A673 (cell line): Measurements from ENCODE around the gene RHBDD2. TPM values are rescaled to one million over a fixed set of nuclear protein-coding genes. Genes with fewer than 3 reads are reported as not detected.

Experiments used
- BruUV-seq: library from RNA; stranded (reverse); fragments of 400-500 nt; replicated peaks from 2 replicates; lab custom pipeline; 2021; lab: Mats Ljungman, UMichigan
- CTCF ChIA-PET: fragments of 300-600 bp; sonication (Branson Sonifier 250); formaldehyde crosslinking; loops from one replicate; lab custom pipeline; 2022; ENCODE audit warnings: antibody characterized with exemption; lab: Charles Lee
- POLR2A ChIA-PET: fragments of 300-600 bp; sonication (Branson Sonifier 250); formaldehyde crosslinking; loops from one replicate; lab custom pipeline; 2022; ENCODE audit warnings: antibody characterized with exemption; ENCODE audit not compliant: low non-redundant PET; lab: Charles Lee
- DNase-seq: peaks from one replicate; pipeline ENCODE4 v3.0.0-alpha.2; 2015; ENCODE audit warnings: low spot score
- H3K27ac ChIP-seq: fragments of 200-600 bp; sonication (generic); 2 replicates; pipeline ENCODE4 v1.5.1; 2016; ENCODE audit warnings: mixed run types, low read depth, mild to moderate bottlenecking, mixed read lengths, antibody characterized with exemption, low read length; ENCODE audit not compliant: poor library complexity, severe bottlenecking
- H3K27me3 ChIP-seq: fragments of 200-600 bp; sonication (generic); replicated peaks from 2 replicates; pipeline ENCODE4 v1.6.1; 2017; ENCODE audit warnings: mixed run types, low read depth, mild to moderate bottlenecking, mixed read lengths, antibody characterized with exemption, low read length; ENCODE audit not compliant: insufficient read depth, poor library complexity
- H3K36me3 ChIP-seq: fragments of 200-600 bp; sonication (generic); 2 replicates; pipeline ENCODE4 v1.6.1; 2016; ENCODE audit warnings: mixed run types, mild to moderate bottlenecking, mixed read lengths, antibody characterized with exemption, low read length; ENCODE audit not compliant: insufficient read depth, poor library complexity, severe bottlenecking
- H3K4me1 ChIP-seq: fragments of 200-600 bp; sonication (generic); 2 replicates; pipeline ENCODE4 v1.6.1; 2017; ENCODE audit warnings: mixed run types, mild to moderate bottlenecking, mixed read lengths, antibody characterized with exemption, low read length; ENCODE audit not compliant: insufficient read depth, poor library complexity, severe bottlenecking
- H3K4me3 ChIP-seq: fragments of 200-600 bp; sonication (generic); 2 replicates; pipeline ENCODE4 v1.5.1; 2016; ENCODE audit warnings: low read depth, mixed run types, mild to moderate bottlenecking, mixed read lengths, low read length; ENCODE audit not compliant: poor library complexity, severe bottlenecking
- H3K9me3 ChIP-seq: fragments of 200-600 bp; sonication (generic); 2 replicates; pipeline ENCODE4 v1.6.1; 2016; ENCODE audit warnings: mixed run types, low read depth, mild to moderate bottlenecking, mixed read lengths, antibody characterized with exemption, low read length; ENCODE audit not compliant: poor library complexity, severe bottlenecking
- EZH2 ChIP-seq: fragments of 200-600 bp; sonication (generic); IDR thresholded peaks from 2 replicates; pipeline ENCODE4 v1.6.1; 2017; ENCODE audit warnings: borderline replicate concordance, low read depth, mild to moderate bottlenecking, mixed read lengths, antibody characterized with exemption, low read length; ENCODE audit not compliant: poor library complexity, severe bottlenecking
- intact Hi-C: fragments of 100-400 bp; cut with micrococcal nuclease; formaldehyde crosslinking; loops from one replicate; pipeline ENCODE4 v1.10.0; 2022; ENCODE audit not compliant: unreplicated experiment
- total RNA-seq: library from RNA; stranded (reverse); gene quantifications from 2 replicates; pipeline ENCODE4 v1.2.3, GENCODE V29; 2021
- TF ChIP-seq, protein P1 (sequence below): fragments of 300-800, 200-600 bp; sonication (generic); conservative IDR thresholded peaks from 2 replicates; pipeline ENCODE4 v1.5.1; 2017; ENCODE audit warnings: low read depth, mild to moderate bottlenecking, antibody characterized with exemption, low read length, moderate library complexity, mixed read lengths

RHBDD2 gene
- total RNA-seq, 1 experiment from 2014 or later, result 86.5 TPM

DNA sequence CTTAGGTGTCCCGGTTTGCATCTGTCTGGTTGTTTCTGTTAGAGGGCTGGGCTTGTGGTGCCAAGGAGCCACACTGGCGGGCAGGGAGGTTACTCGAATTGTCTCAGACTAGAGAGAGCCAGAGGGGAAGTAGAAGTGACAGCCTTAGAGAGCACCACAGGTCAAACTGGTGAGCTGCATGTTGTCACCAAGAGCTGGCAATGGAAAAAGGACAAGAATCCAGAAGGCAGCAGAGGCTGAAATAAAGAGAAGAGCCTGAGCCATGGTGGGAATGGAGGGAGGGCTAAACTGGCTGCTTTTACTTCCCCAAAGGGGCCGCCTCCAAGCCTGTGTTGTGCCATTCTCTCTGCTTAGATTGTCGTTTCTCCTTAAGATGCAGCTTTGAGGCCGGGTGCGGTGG is 31.1 kb upstream of the RHBDD2 start:
- POLR2A ChIA-PET, result no interaction called here
- BruUV-seq, result no TSS peak
- CTCF ChIA-PET, result no interaction called here

DNA sequence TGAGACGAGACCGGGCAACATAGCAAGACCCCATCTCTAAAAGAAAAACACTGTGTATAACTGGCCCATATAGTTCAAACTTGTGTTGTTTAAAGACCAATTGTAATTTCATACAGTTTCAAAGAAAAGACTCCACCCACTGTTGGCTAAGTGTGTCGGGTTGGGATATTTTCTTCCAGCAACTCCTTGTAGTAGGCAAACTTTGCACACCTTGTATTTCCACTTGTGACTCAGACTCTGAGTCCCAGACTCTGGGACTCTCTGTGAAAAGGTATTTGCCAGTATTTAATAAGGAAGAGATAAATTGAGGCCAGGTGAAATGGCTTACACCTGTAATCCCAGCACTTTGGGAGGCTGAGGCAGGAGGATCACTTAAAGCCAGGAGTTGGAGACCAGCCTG is 29.3 kb upstream of the RHBDD2 start:
- intact Hi-C loops, result no loop called here
- Histone ChIP-seq H3K36me3 (no peaks in the 10 kb centered on the region), H3K27ac (no peak overlapping the region), H3K4me3 (no peak overlapping the region), H3K4me1 (no peaks in the 10 kb centered on the region), H3K9me3 (no peaks in the 10 kb centered on the region), H3K27me3 (no peaks in the 10 kb centered on the region)
- POLR2A ChIA-PET, result no interaction called here
- TF ChIP-seq, protein P1, sequence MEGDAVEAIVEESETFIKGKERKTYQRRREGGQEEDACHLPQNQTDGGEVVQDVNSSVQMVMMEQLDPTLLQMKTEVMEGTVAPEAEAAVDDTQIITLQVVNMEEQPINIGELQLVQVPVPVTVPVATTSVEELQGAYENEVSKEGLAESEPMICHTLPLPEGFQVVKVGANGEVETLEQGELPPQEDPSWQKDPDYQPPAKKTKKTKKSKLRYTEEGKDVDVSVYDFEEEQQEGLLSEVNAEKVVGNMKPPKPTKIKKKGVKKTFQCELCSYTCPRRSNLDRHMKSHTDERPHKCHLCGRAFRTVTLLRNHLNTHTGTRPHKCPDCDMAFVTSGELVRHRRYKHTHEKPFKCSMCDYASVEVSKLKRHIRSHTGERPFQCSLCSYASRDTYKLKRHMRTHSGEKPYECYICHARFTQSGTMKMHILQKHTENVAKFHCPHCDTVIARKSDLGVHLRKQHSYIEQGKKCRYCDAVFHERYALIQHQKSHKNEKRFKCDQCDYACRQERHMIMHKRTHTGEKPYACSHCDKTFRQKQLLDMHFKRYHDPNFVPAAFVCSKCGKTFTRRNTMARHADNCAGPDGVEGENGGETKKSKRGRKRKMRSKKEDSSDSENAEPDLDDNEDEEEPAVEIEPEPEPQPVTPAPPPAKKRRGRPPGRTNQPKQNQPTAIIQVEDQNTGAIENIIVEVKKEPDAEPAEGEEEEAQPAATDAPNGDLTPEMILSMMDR, result no peak
- TF ChIP-seq EZH2, result no peak
- CTCF ChIA-PET, result no interaction called here
- no peak for DNase-seq
- BruUV-seq, result no TSS peak

More for the DNA sequence above, 31.1 kb upstream of the RHBDD2 start:
- no peak for DNase-seq
- H3K36me3 ChIP-seq, result no peaks in the 10 kb centered on the region
- H3K27ac ChIP-seq, result no peak overlapping the region
- TF ChIP-seq, protein P1, result no peak
- no peak for TF ChIP-seq EZH2
- no peaks in the 10 kb centered on the region for H3K27me3 ChIP-seq
- intact Hi-C loops, result no loop called here
- no peaks in the 10 kb centered on the region for H3K9me3 ChIP-seq
- H3K4me1 ChIP-seq, result peaks cover 10% of the 10 kb centered on the region
- H3K4me3 ChIP-seq, result no peak overlapping the region

DNA sequence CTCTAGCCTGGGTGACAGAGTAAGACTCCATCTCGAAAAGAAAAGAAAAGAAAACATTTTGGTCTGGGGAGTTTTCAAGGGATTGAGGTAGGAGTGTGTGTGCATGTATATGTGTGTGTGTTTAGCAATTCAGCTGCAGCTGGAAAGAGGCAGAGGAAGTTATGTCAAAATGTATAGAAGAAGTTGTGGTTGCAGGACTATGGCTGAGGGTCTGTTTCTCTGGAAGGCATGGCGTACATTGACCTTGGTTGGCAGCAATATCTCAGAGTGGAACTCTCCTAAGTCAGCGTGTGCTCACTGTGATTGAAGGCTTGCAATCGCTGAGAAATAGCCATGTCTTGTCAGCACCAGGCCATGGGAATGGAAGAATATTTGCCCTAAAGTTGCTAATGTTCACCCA is 28.6 kb upstream of the RHBDD2 start:
- no peaks in the 10 kb centered on the region for H3K36me3 ChIP-seq
- DNase-seq, result no peak
- ChIA-PET CTCF (no interaction called here), POLR2A (no interaction called here)
- no peak overlapping the region for H3K27ac ChIP-seq
- no peaks in the 10 kb centered on the region for H3K4me1 ChIP-seq
- no peak for TF ChIP-seq EZH2
- TF ChIP-seq, protein P1, result no peak
- intact Hi-C loops, result no loop called here
- H3K9me3 ChIP-seq, result no peaks in the 10 kb centered on the region
- BruUV-seq, result no TSS peak
- no peaks in the 10 kb centered on the region for H3K27me3 ChIP-seq
- no peak overlapping the region for H3K4me3 ChIP-seq
